HepG2 (cell line): ENCODE data around the gene SLC2A6. TPM values are rescaled to one million over a fixed set of nuclear protein-coding genes. Genes with fewer than 3 reads are reported as not detected.

Source experiments
- AGO1 ChIP-seq: fragments of 200-400 bp; formaldehyde crosslinking; IDR thresholded peaks from 2 replicates; pipeline ENCODE4 v1.6.1; 2017; ENCODE audit warnings: mild to moderate bottlenecking, low read depth, low read length, moderate library complexity; ENCODE audit not compliant: poor library complexity, severe bottlenecking
- ARNT2 ChIP-seq: sonication (generic); formaldehyde crosslinking; IDR thresholded peaks from 2 replicates; pipeline ENCODE4 v1.8.0; 2022; ENCODE audit warnings: mild to moderate bottlenecking, low read depth, missing genetic modification reagents, moderate library complexity
- CHD2 ChIP-seq: IDR thresholded peaks from 2 replicates; pipeline ENCODE4 v1.6.1; 2011; ENCODE audit warnings: low read depth, low read length, improper control_type of control experiment
- EHMT2 ChIP-seq: fragments of 200-600 bp; sonication (generic); IDR thresholded peaks from 2 replicates; pipeline ENCODE4 v1.7.0; 2017; ENCODE audit warnings: antibody characterized with exemption, low read depth, low read length, borderline replicate concordance
- GZF1 ChIP-seq: sonication (generic); formaldehyde crosslinking; IDR thresholded peaks from 2 replicates; pipeline ENCODE4 v1.5.1; 2020; ENCODE audit warnings: mild to moderate bottlenecking, missing genetic modification reagents
- HHEX ChIP-seq: IDR thresholded peaks from 2 replicates; pipeline ENCODE4 v1.6.1; 2016; ENCODE audit warnings: control low read depth
- JDP2 ChIP-seq: sonication (generic); formaldehyde crosslinking; IDR thresholded peaks from 2 replicates; pipeline ENCODE4 v1.8.1; 2022; ENCODE audit warnings: missing genetic modification reagents, borderline replicate concordance
- KDM4B ChIP-seq: sonication (generic); formaldehyde crosslinking; IDR thresholded peaks from 2 replicates; pipeline ENCODE4 v1.4.0; 2020; ENCODE audit warnings: missing genetic modification reagents
- KLF15 ChIP-seq: sonication (generic); formaldehyde crosslinking; IDR thresholded peaks from 2 replicates; pipeline ENCODE4 v1.8.1; 2023; ENCODE audit warnings: borderline replicate concordance, mild to moderate bottlenecking, inconsistent platforms, missing genetic modification reagents, mixed read lengths
- KLF16 ChIP-seq, 2 experiments: sonication (generic) in 1 of 2; formaldehyde crosslinking in 1 of 2; IDR thresholded peaks; 2 replicates each; pipeline versions ENCODE4 v1.6.1 to v1.8.0; 2016 to 2023; ENCODE audit warnings: missing genetic modification reagents in 2 of 2, missing compliant biosample characterization in 1 of 2
- MBNL3 ChIP-seq: fragments of 250-450 bp; sonication (Bioruptor Pico); conservative IDR thresholded peaks from 2 replicates; pipeline ENCODE4 v1.8.0; 2022; ENCODE audit warnings: mild to moderate bottlenecking, inconsistent platforms
- MEIS1 ChIP-seq: sonication (generic); formaldehyde crosslinking; IDR thresholded peaks from 2 replicates; pipeline ENCODE4 v1.9.0; 2021; ENCODE audit warnings: mild to moderate bottlenecking, missing genetic modification reagents, moderate library complexity, borderline replicate concordance
- NFYB ChIP-seq: sonication (generic); formaldehyde crosslinking; IDR thresholded peaks from 2 replicates; pipeline ENCODE4 v1.4.0; 2020; ENCODE audit warnings: missing genetic modification reagents
- ONECUT2 ChIP-seq: sonication (generic); formaldehyde crosslinking; IDR thresholded peaks from 2 replicates; pipeline ENCODE4 v1.4.0; 2020; ENCODE audit warnings: missing genetic modification reagents
- SNAI1 ChIP-seq: sonication (generic); formaldehyde crosslinking; IDR thresholded peaks from 2 replicates; pipeline ENCODE4 v1.5.0; 2020; ENCODE audit warnings: mild to moderate bottlenecking, missing genetic modification reagents, borderline replicate concordance
- SRSF9 ChIP-seq: fragments of 200-400 bp; formaldehyde crosslinking; IDR thresholded peaks from 2 replicates; pipeline ENCODE4 v1.6.1; 2018; ENCODE audit warnings: borderline replicate concordance, mild to moderate bottlenecking, low read depth, low read length; ENCODE audit not compliant: insufficient read depth, poor library complexity, severe bottlenecking
- YY1 ChIP-seq: IDR thresholded peaks from 2 replicates; pipeline ENCODE4 v1.6.1; 2011; ENCODE audit warnings: low read length, low read depth, moderate library complexity, mild to moderate bottlenecking; ENCODE audit not compliant: insufficient read depth, insufficient replicate concordance
- ZBTB20 ChIP-seq: sonication (generic); formaldehyde crosslinking; IDR thresholded peaks from 2 replicates; pipeline ENCODE4 v1.8.1; 2023; ENCODE audit warnings: missing genetic modification reagents, low read depth, mild to moderate bottlenecking, borderline replicate concordance
- ZBTB7A ChIP-seq: sonication (generic); formaldehyde crosslinking; IDR thresholded peaks from 2 replicates; pipeline ENCODE4 v1.8.0; 2022; ENCODE audit warnings: mild to moderate bottlenecking, missing genetic modification reagents
- ZFP36L1 ChIP-seq: sonication (generic); formaldehyde crosslinking; IDR thresholded peaks from 2 replicates; pipeline ENCODE4 v1.8.0; 2022; ENCODE audit warnings: mild to moderate bottlenecking, missing genetic modification reagents, moderate library complexity
- ZFP90 ChIP-seq: sonication (generic); formaldehyde crosslinking; IDR thresholded peaks from 2 replicates; pipeline ENCODE4 v1.8.0; 2022; ENCODE audit warnings: missing genetic modification reagents, mild to moderate bottlenecking, inconsistent platforms, borderline replicate concordance
- ZNF263 ChIP-seq: sonication (generic); formaldehyde crosslinking; IDR thresholded peaks from 2 replicates; pipeline ENCODE4 v1.4.0; 2020; ENCODE audit warnings: missing genetic modification reagents
- ZNF33A ChIP-seq: sonication (generic); formaldehyde crosslinking; IDR thresholded peaks from 2 replicates; pipeline ENCODE4 v1.5.1; 2020; ENCODE audit warnings: missing genetic modification reagents, mild to moderate bottlenecking, moderate library complexity, borderline replicate concordance
- ZNF34 ChIP-seq: sonication (generic); formaldehyde crosslinking; IDR thresholded peaks from 2 replicates; pipeline ENCODE4 v1.4.0; 2020; ENCODE audit warnings: mild to moderate bottlenecking, missing genetic modification reagents, borderline replicate concordance
- ZNF367 ChIP-seq: sonication (generic); formaldehyde crosslinking; IDR thresholded peaks from 2 replicates; pipeline ENCODE4 v1.4.0; 2020; ENCODE audit warnings: missing genetic modification reagents, borderline replicate concordance
- ZNF44 ChIP-seq: sonication (generic); formaldehyde crosslinking; IDR thresholded peaks from 2 replicates; pipeline ENCODE4 v1.5.1; 2020; ENCODE audit warnings: mild to moderate bottlenecking, missing genetic modification reagents
- ZNF672 ChIP-seq: sonication (generic); formaldehyde crosslinking; IDR thresholded peaks from 2 replicates; pipeline ENCODE4 v1.8.1; 2022; ENCODE audit warnings: missing genetic modification reagents
- ZNF816 ChIP-seq: sonication (generic); formaldehyde crosslinking; IDR thresholded peaks from 2 replicates; pipeline ENCODE4 v1.8.0; 2022; ENCODE audit warnings: missing genetic modification reagents, mild to moderate bottlenecking, borderline replicate concordance
- ZNF878 ChIP-seq: sonication (generic); formaldehyde crosslinking; IDR thresholded peaks from 2 replicates; pipeline ENCODE4 v1.8.1; 2023; ENCODE audit warnings: mild to moderate bottlenecking, missing genetic modification reagents, moderate library complexity
- ZSCAN9 ChIP-seq: IDR thresholded peaks from 2 replicates; pipeline ENCODE4 v1.6.1; 2016; ENCODE audit warnings: borderline replicate concordance
- polyA plus RNA-seq, 8 experiments: library from polyadenylated mRNA; depleted of rRNA in 3 of 8; stranded (reverse) in 7 of 8; unstranded in 1 of 8; fragments of >200 nt; fragmentation: Illumina TruSeq in 4 of 8; extraction: Trizol in 4 of 8; gene quantifications; 2 replicates each; pipeline versions ENCODE4 v1.2.1 to v1.2.3, GENCODE V29; 2011 to 2016; ENCODE audit warnings: low read depth in 4 of 8, missing spikeins in 1 of 8, mixed read lengths in 1 of 8; ENCODE audit not compliant: insufficient read depth in 1 of 8
- total RNA-seq, 5 experiments: library from RNA; depleted of rRNA; stranded (reverse); fragments of >200 nt; fragmentation: Illumina TruSeq; extraction: Trizol; gene quantifications; 2 replicates each; pipeline ENCODE4 v1.2.3, GENCODE V29; 2016; ENCODE audit warnings: low read depth in 1 of 5
- TF ChIP-seq, protein P1 (sequence below): sonication (generic); formaldehyde crosslinking; IDR thresholded peaks from 2 replicates; pipeline ENCODE4 v1.4.0; 2020; ENCODE audit warnings: missing genetic modification reagents
- TF ChIP-seq, protein P2 (sequence below): sonication (generic); formaldehyde crosslinking; IDR thresholded peaks from 2 replicates; pipeline ENCODE4 v1.4.0; 2020; ENCODE audit warnings: mild to moderate bottlenecking, missing genetic modification reagents

SLC2A6 gene
- total and polyA plus RNA-seq, 2 of the 13 experiments (the other 11 are each of a cell fraction or from before 2014, with no cell fraction given): 4.1 to 15.0 TPM

DNA sequence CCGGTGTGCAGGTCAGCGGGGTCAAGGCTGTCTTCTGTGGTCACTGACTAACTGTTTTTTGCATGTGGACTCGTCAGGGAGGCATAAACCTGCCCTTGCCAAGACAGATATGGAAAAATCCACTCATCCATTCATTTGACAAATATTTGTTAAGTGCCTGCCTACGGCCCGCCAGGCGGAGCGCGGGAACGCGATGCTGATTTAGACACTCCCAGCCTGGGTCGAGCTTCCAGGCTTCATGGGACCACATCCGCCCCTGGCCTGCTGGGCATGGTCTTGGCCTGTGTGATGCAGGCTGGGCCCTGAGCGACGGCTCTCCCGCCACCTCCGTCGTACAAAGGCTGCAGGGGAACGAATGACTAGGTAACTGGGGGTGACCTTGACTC, 27.7 kb upstream of the SLC2A6 start (continued):
- TF ChIP-seq AGO1 (no peak), JDP2 (CRISPR knock-in tag) (no peak), KDM4B (no peak), KLF16 (CRISPR knock-in tag; IDR thresholded peaks at IDR 0.05) (peak in 1 of 2 experiments; percentile 39; a peak in 1 of 4 replicates), ZNF672 (CRISPR knock-in tag) (no peak), ZBTB7A (CRISPR knock-in tag) (no peak), ZNF367 (CRISPR knock-in tag) (0 out of 2 replicates have a peak, but pooled peaks have one; percentile 65), SRSF9 (no peak), GZF1 (CRISPR knock-in tag) (no peak), KLF15 (CRISPR knock-in tag) (peak; percentile 40; the same call in 1 of the 2 replicates), ZFP90 (CRISPR knock-in tag) (peak; percentile 94), ZBTB20 (CRISPR knock-in tag) (peak; percentile 90; the same call in 1 of the 2 replicates), ZNF263 (peak; percentile 40), ZNF878 (CRISPR knock-in tag) (peak; percentile 84; the same call in 1 of the 2 replicates), ZNF44 (CRISPR knock-in tag) (0 out of 2 replicates have a peak, but pooled peaks have one; percentile 23), MBNL3 (CRISPR knock-in tag) (no peak), ZNF33A (CRISPR knock-in tag) (no peak), SNAI1 (no peak), HHEX (CRISPR knock-in tag) (no peak), ZFP36L1 (CRISPR knock-in tag) (no peak), ZNF816 (CRISPR knock-in tag) (0 out of 2 replicates have a peak, but pooled peaks have one; percentile 22), NFYB (CRISPR knock-in tag) (no peak), EHMT2 (no peak), ZNF34 (CRISPR knock-in tag) (no peak; the same call in 1 of the 2 replicates), ARNT2 (CRISPR knock-in tag) (peak; percentile 81), ONECUT2 (CRISPR knock-in tag) (0 out of 2 replicates have a peak, but pooled peaks have one; percentile 49), MEIS1 (CRISPR knock-in tag) (peak; percentile 62; the same call in 1 of the 2 replicates), YY1 (peak; percentile 9), ZSCAN9 (peak; percentile 65; the same call in 1 of the 2 replicates), CHD2 (no peak)
- TF ChIP-seq, protein P1, sequence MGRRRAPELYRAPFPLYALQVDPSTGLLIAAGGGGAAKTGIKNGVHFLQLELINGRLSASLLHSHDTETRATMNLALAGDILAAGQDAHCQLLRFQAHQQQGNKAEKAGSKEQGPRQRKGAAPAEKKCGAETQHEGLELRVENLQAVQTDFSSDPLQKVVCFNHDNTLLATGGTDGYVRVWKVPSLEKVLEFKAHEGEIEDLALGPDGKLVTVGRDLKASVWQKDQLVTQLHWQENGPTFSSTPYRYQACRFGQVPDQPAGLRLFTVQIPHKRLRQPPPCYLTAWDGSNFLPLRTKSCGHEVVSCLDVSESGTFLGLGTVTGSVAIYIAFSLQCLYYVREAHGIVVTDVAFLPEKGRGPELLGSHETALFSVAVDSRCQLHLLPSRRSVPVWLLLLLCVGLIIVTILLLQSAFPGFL (CRISPR knock-in tag): no peak
- TF ChIP-seq, protein P2, sequence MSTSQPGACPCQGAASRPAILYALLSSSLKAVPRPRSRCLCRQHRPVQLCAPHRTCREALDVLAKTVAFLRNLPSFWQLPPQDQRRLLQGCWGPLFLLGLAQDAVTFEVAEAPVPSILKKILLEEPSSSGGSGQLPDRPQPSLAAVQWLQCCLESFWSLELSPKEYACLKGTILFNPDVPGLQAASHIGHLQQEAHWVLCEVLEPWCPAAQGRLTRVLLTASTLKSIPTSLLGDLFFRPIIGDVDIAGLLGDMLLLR (CRISPR knock-in tag): peak; percentile 58; the same call in 1 of the 2 replicates
